GM21447 (cell line): ENCODE results near the gene ST6GALNAC6.

Experiments
- ATAC-seq: cut with Tn5 transposase; IDR thresholded peaks from one replicate; pipeline ENCODE4 v1.9.1; 2021; ENCODE audit not compliant: unreplicated experiment

The ST6GALNAC6 gene

DNA sequence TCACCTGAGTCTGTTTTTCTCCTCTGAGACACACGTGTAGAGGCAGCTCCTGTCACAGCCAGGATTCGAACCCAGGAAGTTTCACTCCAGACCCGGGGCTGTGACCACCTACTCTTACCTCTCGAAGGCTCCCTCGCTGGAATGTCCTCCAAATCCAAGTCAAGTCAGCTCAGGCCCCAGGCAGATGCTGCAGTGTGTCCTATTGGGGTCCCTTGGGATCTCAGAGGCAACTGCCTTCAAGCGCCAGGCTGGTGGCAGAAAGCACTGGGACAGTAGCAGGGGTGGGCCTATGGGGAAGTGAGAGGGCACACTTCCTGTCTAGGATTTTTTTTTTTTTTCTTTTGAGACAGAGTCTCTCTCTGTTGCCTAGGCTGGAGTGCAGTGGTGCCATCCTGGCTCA lies 18.2 kb upstream of the ST6GALNAC6 start:
- peak; percentile 34 for ATAC-seq

DNA sequence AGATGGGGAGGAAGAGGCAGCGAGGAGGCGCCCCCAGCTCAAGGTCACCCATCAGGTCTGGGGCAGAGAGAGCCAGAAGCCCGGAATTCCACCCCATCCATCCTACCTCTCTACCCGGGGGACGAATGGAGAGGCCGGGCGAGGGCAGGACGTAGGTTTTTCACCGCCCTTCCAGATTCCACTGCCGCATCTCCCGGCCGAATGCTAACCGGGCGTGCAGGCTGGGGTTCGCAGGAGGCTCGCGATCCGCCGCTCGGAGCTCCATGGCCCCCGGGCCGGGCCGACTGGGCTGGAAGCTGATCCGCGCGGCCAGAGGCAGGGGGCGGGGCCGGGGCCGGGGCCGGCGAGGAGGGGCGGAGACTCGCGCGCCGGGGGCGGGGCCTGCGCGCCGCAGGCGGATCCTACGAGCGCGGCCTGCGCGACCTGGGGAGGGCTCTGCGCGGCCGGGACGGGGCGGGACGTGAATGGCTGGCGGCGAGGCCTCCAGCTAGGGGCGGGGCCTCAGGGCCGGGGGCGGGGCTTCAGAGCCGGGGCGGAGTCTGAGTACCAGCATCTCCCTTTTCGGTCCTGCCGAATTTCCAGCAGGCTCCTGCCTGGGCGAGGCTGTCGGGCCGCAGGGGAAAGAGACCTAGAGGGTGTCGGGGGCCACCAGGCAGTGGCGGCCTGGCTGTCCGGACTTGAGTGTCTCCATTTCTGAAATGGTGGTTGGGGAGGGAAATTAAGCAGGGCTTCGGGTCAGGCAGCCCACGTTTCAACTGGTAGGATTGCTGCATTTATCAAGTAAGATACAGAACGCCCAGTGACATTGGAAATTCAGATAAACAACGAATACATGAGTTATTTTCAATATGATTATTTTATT lies 17.5 kb upstream of the ST6GALNAC6 start, which contains the start of gene ST6GALNAC4:
Gene ST6GALNAC4 (minus strand): TSS at position 322 of the 862 bp plus-strand sequence. CDS start 622 bp downstream, outside the sequence.
- ATAC-seq: peak; percentile 51

DNA sequence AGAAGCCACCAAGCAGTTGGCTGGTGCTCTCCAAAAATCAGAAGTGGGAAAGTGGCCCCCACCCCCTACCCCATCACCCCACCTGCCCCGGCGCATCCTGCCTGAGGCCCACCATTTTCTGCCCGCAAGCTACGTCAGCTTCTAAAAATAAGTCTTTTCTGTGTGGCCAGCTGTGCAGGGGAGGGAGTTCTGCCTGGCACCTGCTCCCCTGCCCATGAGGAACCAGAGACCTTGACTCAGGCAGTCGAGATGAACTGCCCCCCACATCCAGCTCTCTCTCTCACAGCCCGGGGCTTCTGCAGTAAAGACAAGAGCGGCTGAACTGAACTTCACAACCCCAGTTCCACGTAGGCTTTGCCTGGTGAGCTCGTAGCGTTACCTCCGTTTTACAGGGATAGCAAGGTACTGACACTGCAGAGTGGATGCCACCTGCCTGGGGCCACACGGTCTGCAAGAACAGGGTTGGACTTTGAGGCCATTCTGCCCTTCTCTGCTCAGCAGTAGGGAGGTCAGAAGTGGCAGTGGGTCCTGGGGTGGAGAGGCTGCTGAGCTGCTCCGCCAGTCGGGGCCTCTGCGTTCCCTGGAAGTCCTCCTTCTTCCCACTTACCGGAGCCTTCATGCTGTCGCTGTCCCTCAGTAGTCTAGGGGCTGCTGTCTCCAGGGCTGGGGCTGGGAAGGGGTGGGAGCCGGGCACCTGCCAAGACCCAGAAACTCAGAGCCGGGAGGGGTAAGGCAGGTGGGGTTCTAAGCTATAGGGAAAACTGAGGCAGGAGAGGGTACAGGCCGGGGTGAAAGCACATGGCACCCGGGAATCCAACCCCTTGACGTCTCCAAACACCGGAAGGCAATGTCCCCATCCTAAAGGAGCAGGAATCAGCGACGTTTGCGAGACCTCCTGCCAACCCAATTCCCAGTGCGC lies 16.7 kb upstream of the ST6GALNAC6 start:
- ATAC-seq: peak; percentile 32

DNA sequence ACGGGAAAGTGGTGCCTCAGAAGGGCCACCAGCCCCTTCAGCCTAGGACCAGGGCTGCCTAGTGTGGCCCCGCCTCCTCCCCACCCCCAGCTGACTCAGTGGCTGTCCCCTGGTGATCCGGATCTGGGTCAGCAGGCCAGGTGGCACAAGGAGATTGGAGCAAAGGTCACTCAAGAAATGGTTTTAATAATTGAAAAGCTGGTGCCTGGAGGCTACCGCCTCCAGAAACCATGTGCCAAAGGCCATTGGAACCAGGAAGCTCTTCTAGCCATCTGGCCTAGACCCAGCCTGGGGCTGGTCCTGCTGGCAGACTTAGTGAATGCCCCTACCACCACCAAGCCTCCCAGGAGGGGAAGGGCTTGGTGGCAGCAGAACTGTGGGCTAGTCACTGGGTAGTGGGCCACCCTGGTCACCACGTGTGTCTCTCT lies 15.9 kb upstream of the ST6GALNAC6 start:
- ATAC-seq: no peak

DNA sequence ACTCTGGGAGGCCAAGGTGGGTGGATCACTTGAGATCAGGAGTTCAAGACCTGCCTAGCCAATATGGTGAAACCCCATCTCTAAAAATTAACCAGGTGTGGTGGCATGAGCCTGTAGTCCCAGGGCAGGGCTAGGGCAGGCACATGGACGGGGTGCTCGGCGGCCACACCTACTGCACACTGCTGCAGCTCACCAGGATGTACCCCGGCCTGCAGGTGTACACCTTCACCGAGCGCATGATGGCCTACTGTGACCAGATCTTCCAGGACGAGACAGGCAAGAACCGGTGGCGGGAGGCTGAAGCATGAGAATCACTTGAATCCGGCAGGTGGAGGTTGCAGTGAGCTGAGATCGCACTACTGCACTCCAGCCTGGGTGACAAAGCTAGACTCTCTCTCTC lies 14.3 kb upstream of the ST6GALNAC6 start:
- ATAC-seq: no peak

DNA sequence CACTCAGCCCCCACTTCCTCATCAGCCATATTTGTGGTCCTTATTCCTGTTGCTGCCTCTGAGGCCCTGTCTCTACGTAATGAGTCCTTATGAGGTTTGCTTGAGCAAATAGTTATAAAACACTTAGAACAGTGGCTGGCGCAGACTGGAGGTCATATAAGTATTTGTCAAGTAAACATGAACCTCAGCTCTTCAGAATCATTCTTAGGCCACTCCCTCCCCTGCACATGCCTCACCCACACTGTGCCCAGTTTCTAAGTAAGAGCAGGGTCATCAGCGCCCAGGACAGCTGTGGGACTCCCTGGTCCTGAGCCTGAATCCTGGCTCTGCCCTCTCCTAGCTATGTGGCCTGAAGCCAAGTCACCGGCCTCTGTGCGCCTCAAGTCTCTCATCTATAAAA lies 13.5 kb upstream of the ST6GALNAC6 start:
- ATAC-seq: no peak

DNA sequence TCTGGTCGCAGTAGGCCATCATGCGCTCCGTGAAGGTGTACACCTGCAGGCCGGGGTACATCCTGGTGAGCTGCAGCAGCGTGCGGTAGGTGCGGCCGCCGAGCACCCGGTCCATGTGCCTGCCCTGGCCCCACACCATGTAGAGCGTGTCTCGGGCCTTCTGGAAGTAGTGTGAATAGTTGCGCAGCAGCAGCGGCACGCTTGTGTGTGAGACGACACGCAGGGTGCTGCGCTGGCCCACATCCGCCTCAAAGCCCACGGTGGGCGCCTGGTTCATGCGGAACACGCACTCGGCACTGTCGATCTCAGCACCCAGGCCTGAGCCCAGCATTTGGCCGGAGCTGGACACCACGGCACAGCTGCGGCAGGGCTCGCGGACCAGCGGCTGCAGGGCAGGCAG lies 12.9 kb upstream of the ST6GALNAC6 start:
- ATAC-seq: no peak

DNA sequence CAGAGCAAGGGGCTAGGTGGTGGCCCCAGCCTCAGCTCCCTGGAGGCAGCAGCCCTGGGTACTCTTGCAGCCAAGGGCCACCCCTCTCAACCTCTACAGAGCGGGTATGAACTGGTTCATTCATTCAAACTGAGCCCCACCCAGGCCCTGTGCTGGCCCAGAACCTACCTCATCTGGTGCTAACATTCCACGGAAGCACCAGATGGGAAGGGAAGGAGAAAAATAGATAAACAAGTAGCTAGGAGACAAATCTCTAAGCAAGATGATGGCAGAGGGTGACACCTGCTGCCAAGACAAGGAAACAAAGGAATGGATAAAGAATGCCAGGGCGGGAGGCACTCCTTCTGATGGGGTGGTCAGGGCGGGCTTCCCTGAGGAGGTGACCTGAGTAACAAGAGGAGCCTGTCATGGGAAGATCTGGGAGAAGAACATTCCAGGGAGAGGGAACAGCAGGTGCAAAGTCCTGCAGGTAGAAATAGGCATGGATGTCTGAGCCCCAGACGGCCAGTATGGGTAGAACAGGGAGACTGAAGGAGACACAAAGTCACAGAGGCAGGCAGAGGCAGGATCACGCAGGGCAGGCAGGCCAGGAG lies 11.3 kb upstream of the ST6GALNAC6 start:
- ATAC-seq: no peak

DNA sequence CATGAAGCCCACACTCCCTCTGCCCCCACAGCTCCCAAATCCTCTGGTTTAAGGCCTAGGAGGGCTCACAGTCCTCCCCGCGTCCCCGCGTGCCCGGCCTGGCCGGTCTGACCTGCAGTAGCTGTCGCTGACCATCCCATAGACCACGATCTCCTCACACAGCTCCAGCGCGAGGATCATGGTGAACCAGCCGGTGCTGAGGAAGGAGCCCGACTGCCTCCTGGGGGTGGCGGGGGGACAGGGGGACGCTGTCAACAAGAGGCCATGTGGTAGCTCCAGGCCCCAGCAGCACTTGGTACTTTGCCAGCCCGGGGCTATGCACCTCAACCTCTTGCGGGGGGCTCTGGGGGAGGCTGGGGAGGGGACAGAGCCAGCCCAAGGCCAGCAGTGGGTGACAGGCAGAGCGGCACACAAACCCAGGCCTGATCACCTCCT lies 10.5 kb upstream of the ST6GALNAC6 start:
- ATAC-seq: no peak

DNA sequence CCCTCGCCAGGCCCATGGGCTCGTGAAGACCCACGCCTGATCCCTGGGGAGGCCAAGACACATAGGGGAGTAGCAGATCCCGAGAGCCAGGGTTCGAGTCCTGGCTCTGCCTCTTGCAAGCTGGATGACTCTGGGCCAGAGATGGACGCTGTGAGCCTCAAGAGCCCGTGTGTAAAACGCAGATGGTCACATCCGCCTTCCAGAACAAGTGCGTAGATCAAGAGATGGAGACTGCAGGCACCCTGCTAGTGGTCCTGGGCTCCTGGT lies 9.2 kb upstream of the ST6GALNAC6 start:
- no peak for ATAC-seq

DNA sequence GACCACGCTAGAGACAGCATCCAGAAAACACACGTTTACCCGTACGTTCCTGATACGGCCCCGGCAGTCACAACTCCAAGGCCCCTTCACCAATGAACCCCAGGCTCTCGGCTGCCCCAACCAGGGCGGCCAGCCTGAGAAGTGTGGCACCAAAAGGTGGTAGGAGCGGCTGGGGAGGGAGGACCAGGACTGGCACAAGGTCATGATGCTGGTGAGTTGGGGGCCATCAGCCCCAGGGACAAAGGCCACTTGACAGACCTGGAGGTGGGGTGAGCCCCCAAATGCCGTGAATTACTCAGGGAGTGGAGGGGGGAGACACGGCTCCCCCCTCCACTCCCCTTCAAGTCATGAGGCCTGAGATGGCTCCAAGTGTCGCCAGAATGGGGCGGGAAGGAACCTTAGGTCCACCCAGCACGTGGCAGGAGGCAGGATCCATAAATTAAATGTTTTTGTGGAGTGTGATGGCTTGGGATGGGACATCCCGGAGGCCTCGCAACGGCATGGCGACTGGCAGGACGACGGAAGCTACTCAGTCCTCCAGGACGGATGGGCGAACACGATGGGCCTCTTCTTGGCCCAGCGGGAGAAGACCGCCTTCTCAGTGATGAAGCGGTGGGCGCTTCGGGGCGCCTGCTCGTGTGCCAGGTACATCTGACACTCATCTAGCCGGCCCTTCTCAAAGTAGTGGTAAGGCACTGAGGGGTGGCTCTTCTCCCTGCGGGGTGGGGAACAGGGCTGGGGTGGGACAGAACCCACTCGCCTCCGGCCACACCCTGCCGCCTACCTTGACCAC lies 8.7 kb upstream of the ST6GALNAC6 start:
- no peak for ATAC-seq

DNA sequence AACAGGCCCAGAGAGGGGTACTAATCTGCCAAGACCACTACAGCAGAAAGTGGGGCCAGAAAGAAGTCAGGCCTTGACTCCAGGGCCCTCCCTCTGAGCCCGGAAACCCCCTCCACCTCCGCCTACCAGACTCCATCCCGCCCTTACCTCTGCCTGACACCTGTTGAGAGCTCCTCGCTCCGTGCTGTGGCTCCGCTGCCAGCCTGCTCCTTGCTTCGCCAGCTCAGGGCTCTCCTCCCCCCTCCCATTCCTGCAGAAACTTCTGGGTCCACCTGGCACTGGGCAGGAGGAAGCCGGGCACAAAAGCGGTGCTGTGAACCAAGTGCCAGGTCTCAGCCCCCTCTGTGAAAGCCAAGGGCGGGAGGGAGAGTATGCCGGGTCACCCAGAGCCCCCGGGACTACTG lies 6.4 kb upstream of the ST6GALNAC6 start:
- ATAC-seq: no peak

DNA sequence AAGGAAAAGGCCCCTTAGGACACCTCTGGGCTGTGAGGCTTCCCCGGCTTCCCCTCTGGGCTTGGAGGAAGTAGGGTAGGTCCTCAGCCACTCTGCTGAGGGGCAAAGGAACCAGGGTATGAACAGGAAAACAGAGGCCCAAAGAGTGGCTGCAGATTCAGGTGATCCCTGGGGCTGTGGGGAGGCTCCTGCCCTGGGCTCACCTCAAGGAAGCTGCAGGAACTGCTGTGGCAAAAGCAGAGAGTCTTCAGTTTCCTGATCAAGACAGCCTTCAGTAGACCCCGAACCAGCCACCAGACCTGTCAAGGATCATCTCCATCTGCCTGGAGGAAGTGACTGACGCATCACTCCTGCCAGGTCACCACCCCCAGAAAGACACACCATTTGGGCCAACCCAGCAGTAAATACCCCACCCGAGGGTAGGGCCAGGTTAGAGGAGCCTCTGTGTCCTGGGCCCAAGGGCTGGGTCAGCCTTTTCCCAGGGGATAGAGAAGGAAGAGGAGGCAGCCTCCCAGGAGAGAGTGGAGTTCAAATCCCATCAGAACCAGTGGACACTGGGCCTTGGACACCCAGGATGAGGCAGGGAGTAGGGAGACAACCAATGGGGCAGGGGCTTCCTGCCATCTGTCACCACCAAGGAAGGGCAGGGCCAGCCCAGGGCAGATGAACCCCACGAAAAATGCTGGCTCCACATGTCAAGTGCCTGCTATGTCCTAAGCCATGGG lies 5.8 kb upstream of the ST6GALNAC6 start:
- ATAC-seq: peak; percentile 25

DNA sequence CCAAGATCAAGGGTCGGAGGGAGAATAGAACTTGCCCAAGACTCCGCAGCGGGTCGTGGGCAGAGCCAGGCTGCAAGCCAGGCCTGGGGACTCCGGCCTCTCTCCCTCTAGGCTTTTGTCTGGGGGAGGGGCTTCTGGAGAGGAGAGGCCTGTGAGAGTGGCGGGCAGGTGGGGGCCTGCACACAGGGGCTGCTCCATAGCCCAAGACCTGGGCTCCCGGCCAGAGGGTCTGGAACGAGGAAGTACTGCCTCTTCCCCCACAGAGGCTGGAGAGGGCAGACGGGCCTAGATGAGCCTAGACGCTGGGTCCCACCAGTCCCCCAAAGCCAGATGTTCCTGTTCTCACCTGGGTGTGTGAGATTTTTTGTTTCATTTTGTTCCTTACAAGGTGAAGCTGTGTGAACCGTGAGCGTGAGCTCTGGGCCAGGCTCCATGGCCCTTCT lies 5.2 kb upstream of the ST6GALNAC6 start:
- no peak for ATAC-seq

DNA sequence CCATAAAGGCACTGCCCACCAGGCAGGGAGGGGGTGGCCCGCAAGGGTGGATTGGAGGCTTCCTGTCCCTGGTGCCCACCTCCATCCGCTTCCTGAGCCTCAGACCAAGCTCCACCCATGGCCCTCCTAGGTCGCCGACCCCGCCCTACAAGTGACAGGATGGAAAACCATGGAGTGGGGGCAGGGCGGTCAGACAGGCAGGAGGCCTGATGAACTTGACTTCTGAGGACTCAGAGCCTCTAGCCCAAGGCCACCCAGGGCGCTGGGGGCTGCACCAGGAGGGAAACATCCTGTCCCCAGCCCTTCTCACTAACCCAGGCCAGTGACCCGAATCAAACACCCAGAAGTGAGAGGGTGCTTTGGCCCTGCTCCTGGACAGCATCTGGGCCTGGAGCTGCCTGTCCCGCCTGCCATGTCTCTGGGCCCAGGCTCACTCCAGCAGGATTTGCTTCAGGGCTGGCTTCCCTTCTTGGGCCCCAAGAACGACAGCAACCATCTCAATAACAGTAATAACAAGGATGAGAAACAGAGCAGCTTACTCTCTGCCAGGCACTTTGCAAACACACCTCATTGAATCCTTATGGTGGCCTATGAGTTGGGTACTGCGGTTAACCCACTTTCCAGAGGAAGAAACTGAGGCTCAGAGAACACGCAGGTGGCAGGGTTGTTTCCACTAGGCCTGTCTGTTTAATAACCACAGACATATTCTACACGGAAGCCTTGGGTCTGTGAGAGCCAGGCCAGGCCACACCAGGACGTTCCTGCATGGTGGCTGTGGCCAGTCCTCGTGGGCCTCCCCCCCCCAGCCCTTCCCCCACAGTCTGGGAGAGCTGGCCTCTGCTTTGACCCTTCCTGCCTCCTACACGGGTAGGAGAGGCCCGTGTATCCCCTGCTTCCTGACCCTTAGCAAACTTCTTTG lies 4.4 kb upstream of the ST6GALNAC6 start:
- ATAC-seq: no peak

DNA sequence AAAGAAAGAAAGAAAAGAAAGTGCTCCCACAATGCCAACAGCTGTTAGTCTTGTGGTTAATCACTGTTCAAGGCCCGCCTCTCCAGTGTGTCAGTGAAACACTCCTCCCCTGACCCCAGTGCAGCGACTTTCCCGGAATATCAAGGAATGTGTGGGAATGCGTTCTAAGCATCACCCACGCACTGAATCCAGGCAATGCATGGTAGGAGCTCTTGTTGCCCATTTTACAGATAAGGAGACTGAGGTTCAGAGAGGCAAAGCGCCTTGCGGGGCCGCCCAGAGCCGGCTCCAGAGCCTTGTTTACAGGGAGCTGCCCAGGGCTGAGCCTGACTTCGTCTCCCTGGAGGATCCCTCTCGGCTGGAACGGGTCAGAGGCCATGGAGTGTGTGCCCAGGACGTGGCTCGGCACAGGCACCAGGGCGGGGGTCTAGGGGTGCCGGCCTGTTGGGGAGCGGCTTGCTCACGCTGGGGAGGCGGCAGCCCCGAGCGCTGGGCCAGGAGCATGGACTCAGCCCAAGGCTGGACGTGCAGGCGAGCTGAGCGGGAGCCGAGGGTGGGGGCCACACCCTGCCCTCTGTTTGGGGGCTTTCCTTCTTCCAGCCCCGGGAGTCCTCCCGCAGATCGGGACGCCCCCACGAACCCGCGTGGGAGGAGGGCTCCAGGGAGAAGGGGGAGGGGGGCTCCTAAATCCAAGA lies 823 bp downstream of the ST6GALNAC6 start:
- ATAC-seq: peak; percentile 4

DNA sequence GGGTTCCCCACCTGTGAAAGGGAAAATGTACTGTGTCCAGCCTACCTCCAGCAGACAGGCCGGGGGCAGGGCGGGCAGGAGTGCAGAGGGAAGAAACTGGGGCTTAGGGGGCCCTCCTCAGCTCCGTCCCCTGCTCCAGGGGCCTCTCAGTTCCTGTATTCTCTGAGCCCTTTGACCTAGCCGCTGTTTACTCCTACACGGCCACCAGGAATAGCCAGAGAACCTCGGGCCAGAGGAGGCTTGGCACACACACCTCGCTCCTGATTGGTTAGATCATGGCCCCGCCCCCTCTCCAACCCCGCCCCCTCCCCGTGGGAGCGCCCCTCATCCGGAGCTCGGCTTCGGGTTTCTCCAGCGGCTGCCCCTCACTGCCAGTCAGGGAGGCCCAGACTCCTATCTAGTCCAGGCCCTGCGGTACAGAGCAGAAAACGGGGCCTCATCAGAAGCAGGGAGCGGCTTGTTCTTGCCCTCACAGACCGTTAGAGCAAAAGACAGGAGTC lies 2.2 kb downstream of the ST6GALNAC6 start:
- no peak for ATAC-seq
